Upper lobe of left lung (tissue), 4 donors: ENCODE results near the gene IL12A.

Experiments used
- CTCF ChIP-seq, 6 experiments: fragments of 450-650 bp in 4 of 6; fragments of 200-600 bp in 2 of 6; sonication (generic) in 2 of 6; IDR thresholded peaks; one replicate each; pipeline ENCODE4 v1.5.1; 2016 to 2019; ENCODE audit warnings: antibody characterized with exemption in 6 of 6
- POLR2A ChIP-seq, 4 donors: fragments of 450-650 bp; IDR thresholded peaks; one replicate each; pipeline ENCODE4 v1.5.1; 2016 to 2017; ENCODE audit warnings: antibody characterized with exemption in 4 of 4, mild to moderate bottlenecking in 2 of 4

- TF ChIP-seq CTCF (IDR thresholded peaks at IDR 0.05) = peak; percentile 35 to 64 (median 53)
- no peak for TF ChIP-seq POLR2A (IDR thresholded peaks at IDR 0.05)
These were observed 15.0 kb downstream of the IL12A start for GRCh38 chr3:160003520-160004128.
